Neural progenitor cell (in vitro differentiated cells): Measurements from ENCODE around the gene EXOC7.

Experiments
- CTCF ChIP-seq: fragments of 200-600 bp; sonication (generic); IDR thresholded peaks from 2 replicates; pipeline ENCODE4 v1.5.1; 2017; ENCODE audit warnings: antibody characterized with exemption, mild to moderate bottlenecking
- EZH2 ChIP-seq: fragments of 200-600 bp; sonication (generic); IDR thresholded peaks from 2 replicates; pipeline ENCODE4 v1.6.1; 2017; ENCODE audit warnings: antibody characterized with exemption, mild to moderate bottlenecking, moderate library complexity
- EZH2phosphoT487 ChIP-seq: fragments of 200-600 bp; sonication (generic); IDR thresholded peaks from 2 replicates; pipeline ENCODE4 v1.6.1; 2017; ENCODE audit warnings: antibody characterized with exemption

- no peak for TF ChIP-seq EZH2
- no peak for TF ChIP-seq CTCF
- no peak for TF ChIP-seq EZH2phosphoT487
These were observed 18.4 kb downstream of the EXOC7 start for GRCh38 chr17:76085066-76085730.
